ENCODE results near the gene MMP14.

- no peak for TF ChIP-seq CTCF (IDR thresholded peaks at IDR 0.05)
- no peak for TF ChIP-seq POLR2A (IDR thresholded peaks at IDR 0.05)
These were observed 28.8 kb upstream of the MMP14 start for GRCh38 chr14:22807432-22808087.

Data from heart left ventricle (tissue), 13 donors.